Fibroblast of peridontal ligament (primary cell): ENCODE results near the gene CTSZ.
A peak's percentile ranks its signal among the peaks of the same experiment; 100 is the strongest.
"Not testable (repeated sequence)": the region's sequence is repeated elsewhere in the genome, so short reads cannot be mapped to it uniquely, and the experiment has no call there.

Experiments
- DNase-seq: peaks from one replicate; pipeline ENCODE4 v3.0.0-alpha.2; 2010; ENCODE audit errors: extremely low read depth

The CTSZ gene

GRCh38 chr20:59013031-59013951 lies 6.2 kb upstream of the CTSZ start:
- no peak for DNase-seq

GRCh38 chr20:59011874-59012157 lies 4.8 kb upstream of the CTSZ start:
- DNase-seq: not testable (repeated sequence)

- peak; percentile 88 for DNase-seq
Measured at GRCh38 chr20:59010995-59011873, 4.2 kb upstream of the CTSZ start.

GRCh38 chr20:59010321-59010994 lies 3.4 kb upstream of the CTSZ start:
- DNase-seq: no peak

- no peak for DNase-seq
Measured at GRCh38 chr20:59008715-59009336, 1.8 kb upstream of the CTSZ start.

- DNase-seq: no peak
Measured at GRCh38 chr20:59007665-59008511, 834 bp upstream of the CTSZ start.

- DNase-seq: no peak
Measured at GRCh38 chr20:59006167-59006863, 739 bp downstream of the CTSZ start.

- DNase-seq: no peak
Measured at GRCh38 chr20:59005523-59006166, 1.4 kb downstream of the CTSZ start.

GRCh38 chr20:59004763-59005522 lies 2.1 kb downstream of the CTSZ start:
- no peak for DNase-seq

- DNase-seq: no peak
Measured at GRCh38 chr20:59004493-59004762, 2.6 kb downstream of the CTSZ start.

- DNase-seq: no peak
Measured at GRCh38 chr20:59003836-59004492, 3.1 kb downstream of the CTSZ start.

- no peak for DNase-seq
Measured at GRCh38 chr20:59002874-59003399, 4.1 kb downstream of the CTSZ start.

GRCh38 chr20:59002388-59002787 lies 4.7 kb downstream of the CTSZ start:
- no peak for DNase-seq

- no peak for DNase-seq
Measured at GRCh38 chr20:59001449-59002171, 5.4 kb downstream of the CTSZ start.

- DNase-seq: no peak
Measured at GRCh38 chr20:59001068-59001448, 6.0 kb downstream of the CTSZ start.

GRCh38 chr20:59000326-59000725 lies 6.7 kb downstream of the CTSZ start:
- no peak for DNase-seq

- no peak for DNase-seq
Measured at GRCh38 chr20:58998656-58999055, 8.4 kb downstream of the CTSZ start.
